Measurements from ENCODE around the gene OSBPL10. TPM values are rescaled to one million over a fixed set of nuclear protein-coding genes. Genes with fewer than 3 reads are reported as not detected.
"Not testable (repeated sequence)": the region's sequence is repeated elsewhere in the genome, so short reads cannot be mapped to it uniquely, and the experiment has no call there.

OSBPL10 gene
- total RNA-seq = 1 to 10 TPM; 1.6 to 1.7 TPM

DNA sequence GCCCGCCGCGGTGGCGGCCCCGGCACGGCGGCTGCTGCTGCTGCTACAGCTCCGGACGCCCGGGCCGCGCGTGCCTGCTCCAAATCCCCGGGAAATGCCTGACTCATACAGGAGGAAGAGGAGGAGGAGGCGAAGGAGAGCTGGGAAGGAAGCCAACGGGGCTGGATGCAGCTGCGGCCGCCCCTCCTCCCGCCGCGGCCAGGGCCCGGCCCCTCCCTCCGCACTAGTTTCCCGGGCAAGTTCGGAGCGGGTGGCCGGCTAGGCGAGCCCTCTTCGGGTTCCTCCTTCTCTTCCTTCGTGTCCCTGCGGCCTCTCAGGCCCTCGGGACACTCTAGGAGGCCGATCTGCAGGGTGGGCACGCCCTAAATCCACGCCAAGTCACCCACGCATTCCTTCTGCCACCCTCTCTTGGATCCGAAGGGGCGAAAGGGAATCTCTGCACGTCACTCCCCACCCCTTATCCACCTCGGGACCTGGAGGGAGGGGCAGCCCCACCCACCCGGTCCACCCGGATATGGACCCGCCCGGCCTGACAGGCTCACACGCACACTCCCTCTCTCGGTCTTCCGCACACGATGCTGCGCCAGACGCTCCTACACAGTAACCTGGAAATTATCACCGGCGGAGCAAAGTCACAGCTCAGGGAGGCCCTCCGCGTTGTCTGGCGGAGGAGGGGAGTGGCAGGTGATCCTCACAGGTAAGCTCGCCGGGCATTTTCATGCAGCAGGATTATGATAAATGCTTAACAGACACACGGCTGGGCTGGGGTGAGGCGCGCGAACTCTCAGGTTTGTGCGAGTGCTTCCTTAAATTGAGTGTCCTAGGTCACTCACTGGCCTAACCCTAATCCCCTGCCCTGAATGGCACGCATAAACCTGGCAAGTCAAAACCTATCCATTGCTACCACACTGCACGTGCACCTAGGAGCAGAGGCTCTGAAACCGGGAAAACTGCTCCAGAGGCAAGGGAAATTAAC lies at the start of gene OSBPL10, which contains the start of gene ZNF860:
Gene OSBPL10, minus strand, starts transcription at position 57 of the 976 bp plus-strand sequence. CDS start 83 bp downstream, outside the sequence.
Gene ZNF860, plus strand, starts transcription at position 545 of the 976 bp plus-strand sequence. CDS start 7,330 bp downstream, outside the sequence.
- POLR2A ChIA-PET = interaction anchor here (1.3 kb wide), 1 partner anchor 133 kb away, joined by 3 read pairs; no protein-coding TSS in a partner anchor
- Mint-ChIP-seq H3K36me3 (ENCODE audit: low read depth) (no peaks in the 10 kb centered on the region), H3K4me3 (peak within 1 kb of the TSS; percentile 78), H3K9me3 (no peaks in the 10 kb centered on the region), H3K4me1 (peaks cover 19% of the 10 kb centered on the region), H3K27me3 (peaks cover 35% of the 10 kb centered on the region), H3K27ac (no peak within 1 kb of the TSS)
- peak; percentile 32 for DNase-seq
- CTCF ChIA-PET = interaction anchor here (1.9 kb wide), 1 partner anchor 36 kb away, joined by 9 read pairs; no protein-coding TSS in a partner anchor

- Mint-ChIP-seq H3K4me1 (no peaks in the 10 kb centered on the region), H3K4me3 (no peak overlapping the region), H3K27ac (no peak overlapping the region), H3K36me3 (ENCODE audit: low read depth) (no peaks in the 10 kb centered on the region), H3K9me3 (no peaks in the 10 kb centered on the region), H3K27me3 (peaks cover 3% of the 10 kb centered on the region)
- no peak for DNase-seq
- ChIA-PET POLR2A (no interaction called here), CTCF (interaction anchor here (0.6 kb wide), 1 partner anchor 1258 kb away, joined by 4 read pairs; no protein-coding TSS in a partner anchor)
Measured at GRCh38 chr3:32026593-32026992, 45.5 kb upstream of the OSBPL10 start.

- Mint-ChIP-seq H3K4me3 (no peak overlapping the region), H3K9me3 (no peaks in the 10 kb centered on the region), H3K4me1 (no peaks in the 10 kb centered on the region), H3K27ac (no peak overlapping the region), H3K36me3 (ENCODE audit: low read depth) (no peaks in the 10 kb centered on the region), H3K27me3 (peaks cover 5% of the 10 kb centered on the region)
- no peak for DNase-seq
- ChIA-PET POLR2A (no interaction called here), CTCF (no interaction called here)
Measured at GRCh38 chr3:32022947-32023346, 41.9 kb upstream of the OSBPL10 start.

GRCh38 chr3:32021748-32022147 lies 40.7 kb upstream of the OSBPL10 start:
- no peak overlapping the region for H3K4me3 Mint-ChIP-seq
- no peaks in the 10 kb centered on the region for H3K4me1 Mint-ChIP-seq
- H3K27me3 Mint-ChIP-seq = peaks cover 4% of the 10 kb centered on the region
- CTCF ChIA-PET = interaction anchor here (0.7 to 1.3 kb wide), 2 partner anchors 118 to 123 kb away, joined by 3 to 7 read pairs; no protein-coding TSS in a partner anchor
- H3K27ac Mint-ChIP-seq = no peak overlapping the region
- H3K36me3 Mint-ChIP-seq (ENCODE audit: low read depth) = no peaks in the 10 kb centered on the region
- no peaks in the 10 kb centered on the region for H3K9me3 Mint-ChIP-seq
- POLR2A ChIA-PET = no interaction called here
- no peak for DNase-seq

GRCh38 chr3:32021155-32021554 lies 40.1 kb upstream of the OSBPL10 start:
- Mint-ChIP-seq H3K4me1 (no peaks in the 10 kb centered on the region), H3K9me3 (no peaks in the 10 kb centered on the region), H3K4me3 (no peak overlapping the region), H3K36me3 (ENCODE audit: low read depth) (no peaks in the 10 kb centered on the region), H3K27ac (no peak overlapping the region), H3K27me3 (peaks cover 6% of the 10 kb centered on the region)
- CTCF ChIA-PET = interaction anchor here (5.0 kb wide), 1 partner anchor 124 kb away, joined by 56 read pairs; no protein-coding TSS in a partner anchor
- no peak for DNase-seq
- POLR2A ChIA-PET = no interaction called here

DNA sequence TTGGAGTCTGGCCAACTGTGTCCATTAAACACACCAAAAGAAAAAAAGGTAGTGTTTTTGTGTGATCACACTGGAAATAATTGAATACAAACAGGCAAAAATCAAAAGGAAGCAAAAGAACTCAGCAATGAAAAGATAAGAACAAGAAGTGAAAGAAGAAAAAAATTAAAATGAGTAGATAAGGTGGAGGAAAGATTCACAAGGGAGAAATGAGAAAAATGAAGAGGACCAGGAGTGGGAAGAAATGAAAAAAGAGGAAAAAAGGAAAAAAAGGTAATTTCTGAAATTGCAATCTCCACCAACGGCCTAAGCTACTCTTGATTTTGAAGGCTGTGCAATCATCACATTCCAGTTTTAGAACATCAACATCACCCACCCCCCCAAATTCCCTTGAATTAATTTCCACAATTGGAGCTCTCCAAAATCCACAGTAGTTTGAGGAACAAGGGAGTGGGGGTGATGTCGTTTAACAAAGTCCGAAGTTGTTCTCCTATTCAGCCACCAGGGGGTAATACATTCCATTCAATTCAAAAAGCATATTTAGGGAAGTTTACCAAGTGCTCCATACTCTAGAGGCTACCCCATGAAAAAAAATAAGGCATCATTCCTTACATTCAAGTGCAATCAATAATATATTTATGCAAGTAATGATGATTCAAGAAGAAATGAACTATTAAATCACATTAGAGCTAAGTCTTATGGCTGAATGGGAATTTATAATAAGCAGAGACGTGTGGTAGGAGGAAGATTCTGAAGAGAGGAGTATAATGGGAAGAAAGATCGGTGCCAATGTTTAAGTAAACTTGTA lies 37.9 kb upstream of the OSBPL10 start:
- H3K27me3 Mint-ChIP-seq = peaks cover 10% of the 10 kb centered on the region
- ChIA-PET CTCF (interaction anchor here (0.6 to 5.0 kb wide), 15 partner anchors 14 to 364 kb away, joined by 3 to 56 read pairs (median 4); partner anchors contain the start of genes OSBPL10 and ZNF860), POLR2A (interaction anchor here (0.7 kb wide), 1 partner anchor 126 kb away, joined by 3 read pairs; no protein-coding TSS in a partner anchor)
- DNase-seq = no peak
- no peaks in the 10 kb centered on the region for H3K9me3 Mint-ChIP-seq
- no peaks in the 10 kb centered on the region for H3K36me3 Mint-ChIP-seq (ENCODE audit: low read depth)
- no peaks in the 10 kb centered on the region for H3K4me1 Mint-ChIP-seq
- no peak overlapping the region for H3K4me3 Mint-ChIP-seq
- no peak overlapping the region for H3K27ac Mint-ChIP-seq

DNA sequence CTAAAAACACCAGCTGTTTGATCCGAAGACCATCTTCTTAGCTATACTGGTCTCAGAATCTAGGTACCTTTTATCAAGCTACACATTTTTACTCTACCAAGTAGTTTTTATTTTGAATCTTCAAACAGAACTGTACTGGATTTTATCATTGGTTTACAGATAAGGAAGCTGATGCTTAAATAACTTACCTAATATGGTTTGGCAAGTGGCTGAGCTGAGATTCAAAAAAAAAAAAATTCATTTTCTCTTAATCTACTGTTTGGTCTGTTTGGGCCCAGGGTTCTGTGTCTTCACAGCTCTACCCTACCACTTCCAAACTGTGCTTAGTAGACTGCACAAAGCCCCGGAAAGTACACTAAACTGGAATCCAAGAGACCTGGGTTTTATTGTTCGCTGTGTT lies 36.2 kb upstream of the OSBPL10 start:
- Mint-ChIP-seq H3K27ac (no peak overlapping the region), H3K4me3 (no peak overlapping the region), H3K9me3 (no peaks in the 10 kb centered on the region), H3K27me3 (peaks cover 17% of the 10 kb centered on the region), H3K4me1 (no peaks in the 10 kb centered on the region), H3K36me3 (ENCODE audit: low read depth) (no peaks in the 10 kb centered on the region)
- ChIA-PET CTCF (interaction anchor here (0.7 to 5.0 kb wide), 8 partner anchors 15 to 150 kb away, joined by 3 to 56 read pairs (median 4); partner anchors contain the start of genes OSBPL10 and ZNF860), POLR2A (no interaction called here)
- DNase-seq = no peak

DNA sequence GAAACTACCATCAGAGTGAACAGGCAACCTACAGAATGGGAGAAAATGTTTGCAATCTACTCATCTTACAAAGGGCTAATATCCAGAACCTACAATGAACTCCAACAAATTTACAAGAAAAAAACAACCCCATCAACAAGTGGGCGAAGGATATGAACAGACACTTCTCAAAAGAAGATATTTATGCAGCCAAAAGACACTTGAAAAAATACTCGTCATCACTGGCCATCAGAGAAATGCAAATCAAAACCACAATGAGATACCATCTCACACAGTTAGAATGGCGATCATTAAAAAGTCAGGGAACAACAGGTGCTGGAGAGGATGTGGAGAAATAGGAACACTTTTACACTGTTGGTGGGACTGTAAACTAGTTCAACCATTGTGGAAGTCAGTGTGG lies 34.6 kb upstream of the OSBPL10 start:
- H3K9me3 Mint-ChIP-seq; H3K36me3 Mint-ChIP-seq (ENCODE audit: low read depth); CTCF ChIA-PET; H3K4me3 Mint-ChIP-seq; H3K4me1 Mint-ChIP-seq; H3K27ac Mint-ChIP-seq; DNase-seq; POLR2A ChIA-PET: not testable (repeated sequence)
- H3K27me3 Mint-ChIP-seq = peaks cover 20% of the 10 kb centered on the region

DNA sequence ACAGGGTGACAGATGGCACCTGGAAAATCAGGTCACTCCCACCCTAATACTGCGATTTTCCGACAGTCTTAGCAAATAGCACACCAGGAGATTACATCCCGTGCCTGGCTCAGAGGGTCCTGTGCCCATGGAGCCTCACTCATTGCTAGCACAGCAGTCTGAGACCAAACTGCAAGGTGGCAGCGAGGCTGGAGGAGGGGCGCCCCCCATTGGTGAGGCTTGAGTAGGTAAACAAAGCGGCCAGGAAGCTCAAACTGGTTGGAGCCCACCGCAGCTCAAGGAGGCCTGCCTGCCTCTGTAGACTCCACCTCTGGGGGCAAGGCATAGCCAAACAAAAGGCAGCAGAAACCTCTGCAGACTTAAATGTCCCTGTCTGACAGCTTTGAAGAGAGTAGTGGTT lies 29.6 kb upstream of the OSBPL10 start:
- H3K4me1 Mint-ChIP-seq; H3K9me3 Mint-ChIP-seq; H3K36me3 Mint-ChIP-seq (ENCODE audit: low read depth); H3K27ac Mint-ChIP-seq; POLR2A ChIA-PET; CTCF ChIA-PET; DNase-seq; H3K4me3 Mint-ChIP-seq: not testable (repeated sequence)
- H3K27me3 Mint-ChIP-seq = peaks cover 21% of the 10 kb centered on the region

- H3K36me3 Mint-ChIP-seq (ENCODE audit: low read depth) = no peaks in the 10 kb centered on the region
- no peak overlapping the region for H3K27ac Mint-ChIP-seq
- POLR2A ChIA-PET = no interaction called here
Measured at GRCh38 chr3:32009957-32010356, 28.9 kb upstream of the OSBPL10 start.

DNA sequence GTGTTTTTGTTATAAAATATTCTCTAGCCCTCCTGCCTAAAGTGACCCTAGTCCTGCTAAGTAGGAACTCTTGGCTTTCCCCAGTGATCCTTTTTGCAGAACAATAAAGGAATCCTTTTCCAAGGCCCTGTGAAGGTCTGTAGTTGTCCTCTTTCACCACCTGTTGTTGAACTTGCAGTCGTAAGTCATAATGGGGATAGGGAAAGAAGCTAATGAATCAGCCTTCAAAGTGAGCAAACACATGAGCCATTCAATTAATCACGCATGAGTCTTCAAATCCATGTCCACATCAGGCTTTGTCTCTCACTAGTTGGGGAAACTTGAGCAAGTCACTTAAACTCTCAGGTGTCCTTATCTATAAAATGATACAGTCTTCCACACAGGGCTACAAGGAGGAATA lies 28.0 kb upstream of the OSBPL10 start:
- DNase-seq = no peak
- Mint-ChIP-seq H3K4me1 (no peaks in the 10 kb centered on the region), H3K27me3 (peaks cover 20% of the 10 kb centered on the region), H3K27ac (no peak overlapping the region), H3K9me3 (no peaks in the 10 kb centered on the region), H3K4me3 (no peak overlapping the region), H3K36me3 (ENCODE audit: low read depth) (no peaks in the 10 kb centered on the region)
- POLR2A ChIA-PET = no interaction called here
- CTCF ChIA-PET = interaction anchor here (1.2 kb wide), 1 partner anchor 136 kb away, joined by 3 read pairs; no protein-coding TSS in a partner anchor

More at GRCh38 chr3:32009957-32010356, 28.9 kb upstream of the OSBPL10 start:
- Mint-ChIP-seq H3K4me3 (no peak overlapping the region), H3K4me1 (no peaks in the 10 kb centered on the region), H3K27me3 (peaks cover 21% of the 10 kb centered on the region), H3K9me3 (no peaks in the 10 kb centered on the region)
- CTCF ChIA-PET = interaction anchor here (1.2 kb wide), 1 partner anchor 135 kb away, joined by 3 read pairs; no protein-coding TSS in a partner anchor
- no peak for DNase-seq

GRCh38 chr3:32004113-32004765 lies 23.2 kb upstream of the OSBPL10 start:
- no peak overlapping the region for H3K4me3 Mint-ChIP-seq
- CTCF ChIA-PET = no interaction called here
- no peak overlapping the region for H3K27ac Mint-ChIP-seq
- H3K9me3 Mint-ChIP-seq = no peaks in the 10 kb centered on the region
- peaks cover 21% of the 10 kb centered on the region for H3K27me3 Mint-ChIP-seq
- peaks cover 2% of the 10 kb centered on the region for H3K36me3 Mint-ChIP-seq (ENCODE audit: low read depth)
- no peak for DNase-seq
- H3K4me1 Mint-ChIP-seq = peaks cover 7% of the 10 kb centered on the region
- POLR2A ChIA-PET = no interaction called here
